ENCODE results near the gene ZNF215. TPM values are rescaled to one million over a fixed set of nuclear protein-coding genes. Genes with fewer than 3 reads are reported as not detected.

ZNF215 gene
- total and polyA plus RNA-seq, 4 donors: 0.61 to 2.0 (median 0.93) TPM; not detected in 1

DNA sequence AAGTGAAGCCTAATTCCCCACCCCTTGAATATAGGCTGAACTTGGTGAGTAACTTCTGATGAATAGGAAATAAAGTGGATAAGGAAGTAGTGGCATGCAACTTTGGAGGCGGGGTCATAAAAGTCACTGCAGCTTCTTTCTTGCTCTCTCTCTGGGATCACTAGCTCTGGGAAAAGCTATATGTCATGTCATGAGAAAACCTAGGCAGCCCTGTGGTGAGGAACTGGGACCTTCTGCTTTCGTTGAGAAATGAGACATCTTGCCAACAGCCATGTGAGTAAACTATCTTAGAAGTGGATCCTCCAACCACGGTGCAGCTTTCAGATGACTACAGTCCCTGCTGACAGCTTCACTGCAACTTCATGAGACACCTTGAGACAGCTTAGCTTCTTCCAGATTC, 78.3 kb downstream of the ZNF215 start:
- H3K27ac ChIP-seq (ENCODE audit: low read depth in 1 of 2, low read length in 2 of 2): no peak overlapping the region
- H3K27me3 ChIP-seq (ENCODE audit: control insufficient read depth in 1 of 2, insufficient read depth in 2 of 2, low read length in 1 of 2): no peaks in the 10 kb centered on the region
- H3K36me3 ChIP-seq (ENCODE audit: control insufficient read depth in 1 of 2, insufficient read depth in 2 of 2, low read length in 1 of 2): peaks cover 0 to 5% of the 10 kb centered on the region in 2 donors
- no peak overlapping the region for H3K4me3 ChIP-seq (ENCODE audit: low read length in 2 of 2)
- no peak for DNase-seq
- intact Hi-C loops (cut with DNase I): no loop called here
- no peak for ATAC-seq (ENCODE audit: low FRiP score)
- H3K9me3 ChIP-seq (ENCODE audit: control insufficient read depth, low read length): no peaks in the 10 kb centered on the region
- 36 to 63% methylated on average over 3 of the region's 3 CpGs for WGBS, 2 donors
- no peaks in the 10 kb centered on the region for H3K4me1 ChIP-seq (ENCODE audit: control insufficient read depth in 1 of 2, insufficient read depth in 2 of 2, low read length in 2 of 2)

Other genes with a start within 250 kb of the ZNF215 start
- 10 to 100 TPM; 27.5 to 30.1 TPM for gene MRPL17, start 243.1 kb upstream of the ZNF215 start, total RNA-seq
- gene MRPL17, start 243.1 kb upstream of the ZNF215 start, polyA plus RNA-seq: 10 to 100 TPM; 19.3 to 22.8 TPM
- gene OR2AG2, start 154.4 kb upstream of the ZNF215 start, total RNA-seq: under 1 TPM in 1 of 2 donors, not detected in 1; 0.10 TPM
- gene OR2AG2, start 154.4 kb upstream of the ZNF215 start, polyA plus RNA-seq: not detected
- not detected for gene OR2AG1, start 143.4 kb upstream of the ZNF215 start, total RNA-seq
- gene OR2AG1, start 143.4 kb upstream of the ZNF215 start, polyA plus RNA-seq: not detected
- gene OR6A2, start 126.7 kb upstream of the ZNF215 start, total RNA-seq: under 1 TPM in 1 of 2 donors, not detected in 1; 0.26 TPM
- not detected for gene OR6A2, start 126.7 kb upstream of the ZNF215 start, polyA plus RNA-seq
- gene OR10A5, start 80.7 kb upstream of the ZNF215 start, total RNA-seq: not detected
- gene OR10A5, start 80.7 kb upstream of the ZNF215 start, polyA plus RNA-seq: not detected
- not detected for gene OR10A2, start 63.4 kb upstream of the ZNF215 start, total RNA-seq
- under 1 TPM in 1 of 2 donors, not detected in 1; 0.13 TPM for gene OR10A2, start 63.4 kb upstream of the ZNF215 start, polyA plus RNA-seq
- not detected for gene OR10A4, start 49.8 kb upstream of the ZNF215 start, total RNA-seq
- gene OR10A4, start 49.8 kb upstream of the ZNF215 start, polyA plus RNA-seq: not detected
- gene OR2D2, start 33.9 kb upstream of the ZNF215 start, total RNA-seq: not detected
- not detected for gene OR2D2, start 33.9 kb upstream of the ZNF215 start, polyA plus RNA-seq
- not detected for gene OR2D3, start 5.4 kb upstream of the ZNF215 start, total RNA-seq
- gene OR2D3, start 5.4 kb upstream of the ZNF215 start, polyA plus RNA-seq: not detected
- 1 to 10 TPM; 1.5 to 2.4 TPM for gene ZNF214, start 93.9 kb downstream of the ZNF215 start, total RNA-seq
- 1 to 10 TPM in 1 of 2 donors, under 1 TPM in 1; 0.38 to 1.2 TPM for gene ZNF214, start 93.9 kb downstream of the ZNF215 start, polyA plus RNA-seq
- under 1 TPM in 1 of 2 donors, not detected in 1; 0.10 TPM for gene NLRP14, start 94.1 kb downstream of the ZNF215 start, total RNA-seq
- under 1 TPM in 1 of 2 donors, not detected in 1; 0.05 TPM for gene NLRP14, start 94.1 kb downstream of the ZNF215 start, polyA plus RNA-seq
- gene RBMXL2, start 162.6 kb downstream of the ZNF215 start, total RNA-seq: not detected
- not detected for gene RBMXL2, start 162.6 kb downstream of the ZNF215 start, polyA plus RNA-seq